ENCODE results near the gene RPTOR. TPM values are rescaled to one million over a fixed set of nuclear protein-coding genes. Genes with fewer than 3 reads are reported as not detected.

RPTOR gene
- total RNA-seq, 1 experiment from 2014 or later: 25.1 TPM

DNA sequence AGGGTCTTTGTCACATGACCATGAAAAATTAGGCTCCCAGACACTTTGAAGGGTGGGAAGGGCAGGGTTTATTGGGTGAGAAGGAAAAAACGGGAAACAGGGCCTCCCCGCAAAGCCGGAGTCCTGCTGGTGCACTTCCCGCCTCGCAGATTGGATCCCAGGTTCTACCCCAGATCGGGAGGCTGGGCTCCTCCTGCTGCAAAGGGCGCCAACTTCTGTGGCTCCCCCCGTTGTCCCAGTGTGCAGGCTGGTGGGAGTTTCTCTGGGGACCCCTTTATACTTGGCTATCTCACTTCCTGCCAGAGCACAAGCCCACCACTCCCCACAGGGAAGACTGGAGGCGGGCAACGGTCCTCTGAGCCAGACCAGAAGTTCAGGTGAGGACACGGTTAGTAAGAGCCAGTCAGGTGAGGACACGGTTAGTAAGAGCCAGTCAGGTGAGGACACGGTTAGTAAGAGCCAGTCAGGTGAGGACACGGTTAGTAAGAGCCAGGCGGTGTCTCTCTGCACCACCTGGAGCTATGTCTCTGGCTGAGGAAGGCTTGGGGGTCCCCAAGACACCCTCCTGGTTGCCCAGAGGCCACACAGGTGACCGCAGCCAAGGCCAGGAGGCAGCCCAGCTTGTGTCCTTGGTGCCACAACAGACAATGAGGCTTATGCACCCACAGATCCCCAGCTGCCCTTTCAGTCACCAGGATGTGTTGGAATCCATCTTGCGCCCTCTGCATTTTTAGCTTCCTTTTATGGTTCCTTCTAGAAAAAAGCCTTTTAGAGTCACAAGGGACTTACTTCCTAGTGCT, 398.9 kb downstream of the RPTOR start:
- H2BK5ac ChIP-seq (ENCODE audit: insufficient read length, low read length): no peak overlapping the region
- peaks cover 14 to 19% (median 17%) of the 10 kb centered on the region in 3 experiments for H3K36me3 Mint-ChIP-seq (ENCODE audit: insufficient read depth in 1 of 3, low read depth in 3 of 3)
- no peak overlapping the region for H2AK5ac ChIP-seq (ENCODE audit: insufficient read length, low read length)
- H3K18ac ChIP-seq (ENCODE audit: insufficient read length, low read depth, low read length): no peak overlapping the region
- no peak overlapping the region for H2BK15ac ChIP-seq (ENCODE audit: low read depth, low read length)
- TF ChIP-seq, protein P1, sequence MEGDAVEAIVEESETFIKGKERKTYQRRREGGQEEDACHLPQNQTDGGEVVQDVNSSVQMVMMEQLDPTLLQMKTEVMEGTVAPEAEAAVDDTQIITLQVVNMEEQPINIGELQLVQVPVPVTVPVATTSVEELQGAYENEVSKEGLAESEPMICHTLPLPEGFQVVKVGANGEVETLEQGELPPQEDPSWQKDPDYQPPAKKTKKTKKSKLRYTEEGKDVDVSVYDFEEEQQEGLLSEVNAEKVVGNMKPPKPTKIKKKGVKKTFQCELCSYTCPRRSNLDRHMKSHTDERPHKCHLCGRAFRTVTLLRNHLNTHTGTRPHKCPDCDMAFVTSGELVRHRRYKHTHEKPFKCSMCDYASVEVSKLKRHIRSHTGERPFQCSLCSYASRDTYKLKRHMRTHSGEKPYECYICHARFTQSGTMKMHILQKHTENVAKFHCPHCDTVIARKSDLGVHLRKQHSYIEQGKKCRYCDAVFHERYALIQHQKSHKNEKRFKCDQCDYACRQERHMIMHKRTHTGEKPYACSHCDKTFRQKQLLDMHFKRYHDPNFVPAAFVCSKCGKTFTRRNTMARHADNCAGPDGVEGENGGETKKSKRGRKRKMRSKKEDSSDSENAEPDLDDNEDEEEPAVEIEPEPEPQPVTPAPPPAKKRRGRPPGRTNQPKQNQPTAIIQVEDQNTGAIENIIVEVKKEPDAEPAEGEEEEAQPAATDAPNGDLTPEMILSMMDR (conservative IDR thresholded peaks at IDR 0.05): no peak
- no peaks in the 10 kb centered on the region for H3K9me3 ChIP-seq (ENCODE audit: control insufficient read depth, low read depth, low read length)
- no peak overlapping the region for H2BK120ac ChIP-seq (ENCODE audit: low read depth, low read length, poor library complexity, severe bottlenecking)
- H4K20me1 ChIP-seq (ENCODE audit: control insufficient read depth, insufficient read depth, insufficient read length): peaks cover 4% of the 10 kb centered on the region
- no peaks in the 10 kb centered on the region for H3K79me2 ChIP-seq (ENCODE audit: insufficient read depth, low read length)
- no peaks in the 10 kb centered on the region for H3K23me2 ChIP-seq (ENCODE audit: insufficient read length, low read depth, low read length, poor library complexity, severe bottlenecking)
- H3K27me3 ChIP-seq (ENCODE audit: insufficient read depth, low read length): no peaks in the 10 kb centered on the region
- H3K4me1 Mint-ChIP-seq: peaks cover 0 to 4% of the 10 kb centered on the region in 2 experiments; a peak in 3 of 4 replicates
- H2BK12ac ChIP-seq (ENCODE audit: insufficient read length, low read depth, low read length): no peak overlapping the region
- H3K4me3 Mint-ChIP-seq: no peak overlapping the region
- H3K56ac ChIP-seq (ENCODE audit: insufficient read length, low read depth, low read length): no peak overlapping the region
- no peak overlapping the region for H3K9ac ChIP-seq (ENCODE audit: extremely low read depth, insufficient read length, low read length)
- H3K4ac ChIP-seq (ENCODE audit: low read depth, low read length): no peak overlapping the region
- no peaks in the 10 kb centered on the region for H3K79me1 ChIP-seq (ENCODE audit: insufficient read depth, low read depth, low read length, poor library complexity, severe bottlenecking)
- no peak overlapping the region for H4K5ac ChIP-seq (ENCODE audit: insufficient read length, low read depth, low read length)
- no peaks in the 10 kb centered on the region for H3K27me3 Mint-ChIP-seq (ENCODE audit: low read depth)
- H4K91ac ChIP-seq (ENCODE audit: insufficient read length, low read depth, low read length): no peak overlapping the region
- H2BK20ac ChIP-seq (ENCODE audit: low read depth, low read length, poor library complexity, severe bottlenecking): no peak overlapping the region
- H4K8ac ChIP-seq (replicated peaks; ENCODE audit: insufficient read length, low read depth, low read length): no peak overlapping the region
- no peaks in the 10 kb centered on the region for H3K4me1 ChIP-seq (ENCODE audit: insufficient read depth, low read length)
- H3K14ac ChIP-seq (ENCODE audit: insufficient read depth, low read length): no peak overlapping the region; the same call in 1 of the 2 replicates
- no peak overlapping the region for H3K27ac Mint-ChIP-seq
- no peaks in the 10 kb centered on the region for H3K9me3 Mint-ChIP-seq
- no CpG with 5 or more reads among the region's 17 CpGs for WGBS (ENCODE audit: extremely low coverage, insufficient read length, low lambda C conversion rate)
- no peak overlapping the region for H3T11ph ChIP-seq (ENCODE audit: low read length)
- no peak overlapping the region for H3K4me2 ChIP-seq (ENCODE audit: insufficient read depth, insufficient read length, low read length)
- H3K23ac ChIP-seq (ENCODE audit: insufficient read length, low read depth, low read length): no peak overlapping the region
- no peak for DNase-seq
- H2AFZ ChIP-seq (ENCODE audit: low read length): no peak overlapping the region
- H3K27ac ChIP-seq (ENCODE audit: insufficient read length, low read depth, low read length): no peak overlapping the region

Data from H9 (cell line).